Globus pallidus (tissue), 1 donor: ENCODE data around the gene VPS37C.
A peak's percentile ranks its signal among the peaks of the same experiment; 100 is the strongest.
"Not testable (repeated sequence)": the region's sequence is repeated elsewhere in the genome, so short reads cannot be mapped to it uniquely, and the experiment has no call there.

ENCODE experiments used
- DNase-seq: peaks from one replicate; pipeline ENCODE4 v3.0.0-alpha.2; 2015; ENCODE audit warnings: low spot score

VPS37C gene

DNA sequence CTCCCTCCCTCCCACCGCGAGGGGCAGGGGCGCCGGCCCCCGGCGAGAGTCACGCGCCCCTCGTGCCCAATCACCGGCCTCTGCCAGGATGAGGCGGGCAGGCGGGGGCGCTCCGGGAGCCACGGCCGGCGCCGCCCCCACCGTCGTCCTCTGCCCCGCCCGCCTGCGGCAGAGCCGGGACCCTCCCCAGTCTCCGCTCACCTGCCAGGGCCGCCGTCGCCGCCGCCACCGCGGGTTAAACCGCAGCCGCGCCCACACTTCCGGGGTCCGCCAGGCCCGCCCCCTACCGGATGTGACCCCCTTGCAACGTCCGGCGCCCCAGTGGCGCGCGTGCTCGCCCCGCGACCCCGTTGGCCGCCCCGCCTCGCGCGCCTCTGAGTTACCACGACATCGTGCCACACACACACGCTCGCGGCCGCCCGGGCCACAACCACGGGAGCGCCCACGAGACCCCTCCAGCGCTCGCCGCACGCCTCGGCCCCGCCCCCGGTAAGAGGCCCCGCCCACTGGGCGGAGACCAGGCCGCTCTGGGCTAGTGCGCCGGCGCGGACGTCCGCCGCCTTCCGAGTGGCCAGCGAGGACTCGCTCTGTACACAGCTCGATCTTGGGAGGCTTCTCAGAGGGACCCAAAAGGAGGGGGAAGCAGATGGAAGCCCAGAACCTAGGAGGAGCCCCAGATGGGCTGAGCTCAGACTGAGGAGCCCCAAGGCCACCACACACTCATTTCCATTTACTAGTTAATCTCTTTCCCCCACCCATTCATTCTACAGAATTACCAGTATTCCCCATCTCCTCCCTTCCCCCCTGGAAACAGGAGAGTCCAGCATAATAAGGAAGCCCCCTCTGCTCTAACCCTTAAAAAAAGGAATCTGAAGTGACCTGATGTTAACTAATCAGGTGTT is at the start of gene VPS37C:
Gene VPS37C, minus strand, starts transcription at position 237 of the 902 bp plus-strand sequence. CDS start 22,597 bp downstream, outside the sequence.
- DNase-seq: peak; percentile 86

DNA sequence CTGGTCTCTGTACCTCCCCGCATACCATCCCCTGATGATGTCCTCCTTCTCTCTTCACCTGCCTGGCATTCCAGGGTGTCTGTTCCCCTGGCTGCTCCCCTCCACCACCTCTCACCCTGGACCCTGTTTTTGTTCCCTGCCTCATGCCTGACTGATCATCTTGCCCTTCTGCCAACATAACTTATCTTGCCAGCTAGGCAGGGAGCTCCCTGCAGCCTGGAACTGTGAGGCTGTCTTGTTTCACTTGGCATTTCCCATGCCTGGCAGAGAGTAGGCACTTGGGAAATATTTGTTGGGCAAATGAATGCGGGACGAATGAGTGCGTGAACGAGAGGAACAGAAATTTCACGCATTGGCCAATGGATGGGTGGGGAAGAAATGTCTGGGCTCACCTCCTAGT is 49.4 kb upstream of the VPS37C start:
- DNase-seq: not testable (repeated sequence)

DNA sequence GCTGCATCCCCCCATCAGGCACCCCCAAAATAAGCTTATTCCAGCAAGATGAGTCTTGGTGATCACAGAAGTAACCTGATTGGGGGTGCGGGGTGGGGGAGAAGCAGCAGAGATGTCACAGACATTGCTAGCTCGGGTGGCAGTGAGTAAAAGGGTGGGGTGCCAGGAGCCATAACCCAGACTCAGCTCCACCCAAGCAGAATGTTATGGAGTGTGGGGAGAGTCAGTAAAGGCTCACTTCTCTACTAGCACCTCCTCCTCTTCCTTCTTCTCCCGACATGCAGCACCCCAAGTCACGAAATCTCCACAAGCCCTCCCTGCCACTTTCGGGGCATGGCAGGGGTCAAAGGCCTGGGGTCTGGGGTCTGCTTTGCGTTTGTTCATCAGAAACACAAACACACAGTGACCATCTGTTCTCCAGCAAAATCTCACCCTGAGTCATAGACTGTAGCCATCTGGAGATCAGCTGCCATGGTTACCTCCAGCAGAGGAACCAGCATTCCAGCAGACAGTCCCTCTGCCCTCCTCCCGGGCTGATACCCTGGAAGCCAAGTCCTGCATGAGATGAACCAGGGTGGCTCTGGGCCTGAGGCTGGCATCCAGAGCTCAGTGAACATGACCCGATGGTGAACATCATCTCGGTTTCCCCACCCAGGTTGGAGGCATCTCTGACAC is 46.5 kb upstream of the VPS37C start:
- not testable (repeated sequence) for DNase-seq

DNA sequence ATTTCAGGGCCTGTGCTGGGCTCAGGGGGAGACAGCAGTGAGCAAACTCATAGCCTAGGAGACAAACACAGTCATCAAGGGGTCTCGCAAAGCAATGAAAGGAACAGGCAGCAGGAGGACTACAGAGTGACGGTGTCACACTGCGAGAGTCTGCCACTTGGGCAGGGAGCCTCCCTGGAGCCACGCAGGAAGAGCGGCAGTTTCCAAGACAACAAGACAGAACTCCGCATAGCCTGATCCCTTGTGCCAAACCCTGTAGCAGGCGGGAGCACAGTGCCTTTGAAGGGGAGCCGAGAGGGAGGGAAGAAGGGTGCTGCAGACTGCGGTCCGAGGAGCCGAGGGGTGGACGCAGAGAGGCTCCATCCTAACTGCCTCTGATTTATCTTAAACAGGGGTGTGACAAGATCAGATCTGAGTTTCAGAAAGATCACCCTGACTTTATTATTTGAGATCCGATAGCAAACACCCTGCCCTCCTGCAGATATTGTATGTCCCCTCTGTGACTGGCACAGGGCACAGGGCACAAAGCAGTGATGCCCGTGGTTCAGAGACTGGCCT is 43.4 kb upstream of the VPS37C start:
- DNase-seq: not testable (repeated sequence)

DNA sequence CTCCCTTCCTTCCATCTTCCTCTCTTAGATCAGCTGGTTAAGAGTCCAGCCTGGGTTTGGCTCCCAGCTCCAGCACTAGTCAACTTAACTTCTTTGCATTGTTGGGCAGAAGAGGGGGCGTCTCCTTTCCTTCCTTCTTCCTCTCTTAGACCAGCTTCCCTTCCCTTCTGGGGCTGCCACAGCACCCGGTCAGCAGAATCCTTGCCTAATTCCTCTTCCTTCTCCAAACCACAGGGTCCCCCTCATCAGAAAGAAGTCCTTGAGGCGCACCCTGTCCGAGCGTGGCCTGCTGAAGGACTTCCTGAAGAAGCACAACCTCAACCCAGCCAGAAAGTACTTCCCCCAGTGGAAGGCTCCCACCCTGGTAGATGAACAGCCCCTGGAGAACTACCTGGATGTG is 42.6 kb upstream of the VPS37C start:
- DNase-seq: not testable (repeated sequence)

DNA sequence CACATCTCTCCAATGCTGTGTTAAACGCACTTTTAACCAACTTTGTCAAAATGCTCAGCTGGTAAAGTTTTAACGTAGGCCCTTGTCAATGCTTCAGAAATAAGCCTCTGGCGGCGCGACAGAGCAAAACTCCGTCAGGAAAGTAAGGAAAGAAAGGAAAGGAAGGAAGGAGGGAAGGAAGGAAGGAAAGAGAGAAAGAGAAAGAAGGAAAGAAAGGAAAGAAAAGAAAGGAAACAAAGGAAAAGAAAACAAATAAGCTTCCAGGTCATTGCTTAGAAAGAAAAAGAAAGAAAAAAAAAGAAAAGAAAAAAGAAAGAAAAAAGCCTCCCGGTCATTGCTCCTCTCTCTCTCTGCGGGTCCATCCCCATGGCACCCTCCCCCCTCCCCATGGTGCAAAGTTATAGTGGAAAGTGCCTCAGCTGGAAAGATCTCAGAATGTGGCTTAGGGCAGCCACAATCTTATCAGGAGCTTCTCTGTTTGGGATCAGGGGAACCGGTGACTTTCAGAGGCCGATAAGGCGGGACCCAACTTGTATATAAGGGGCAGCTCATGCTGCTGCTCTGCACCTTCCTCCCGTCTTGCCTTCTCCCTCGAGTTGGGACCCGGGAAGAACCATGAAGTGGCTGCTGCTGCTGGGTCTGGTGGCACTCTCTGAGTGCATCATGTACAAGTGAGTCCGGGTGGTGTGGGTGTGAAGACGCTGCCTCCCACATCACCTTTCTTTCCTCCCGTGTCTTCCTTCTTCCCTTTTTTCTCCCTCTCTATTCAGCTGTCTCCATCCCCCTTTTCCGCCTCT is 41.9 kb upstream of the VPS37C start, which contains the start of gene PGA3:
Gene PGA3, plus strand, starts transcription at position 566 of the 797 bp plus-strand sequence. Its CDS starts 50 bp downstream, at position 616.
- DNase-seq: not testable (repeated sequence)

DNA sequence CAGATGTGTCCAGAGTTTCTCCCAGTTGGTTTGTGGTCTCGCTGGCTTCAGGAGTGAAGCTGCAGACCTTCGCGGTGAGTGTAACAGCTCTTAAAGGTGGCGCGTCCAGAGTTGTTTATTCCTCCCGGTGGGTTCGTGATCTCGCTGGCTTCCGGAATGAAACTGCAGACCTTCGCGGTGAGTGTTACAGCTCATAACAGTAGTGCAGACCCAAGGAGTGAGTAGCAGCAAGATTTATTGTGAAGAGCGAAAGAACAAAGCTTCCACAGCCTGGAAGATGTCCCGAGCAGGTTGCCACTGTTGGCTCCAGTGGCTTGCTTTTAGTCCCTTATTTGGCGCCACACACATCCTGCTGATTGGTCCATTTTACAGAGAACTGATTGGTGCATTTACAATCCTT is 40.2 kb upstream of the VPS37C start:
- DNase-seq: no peak

DNA sequence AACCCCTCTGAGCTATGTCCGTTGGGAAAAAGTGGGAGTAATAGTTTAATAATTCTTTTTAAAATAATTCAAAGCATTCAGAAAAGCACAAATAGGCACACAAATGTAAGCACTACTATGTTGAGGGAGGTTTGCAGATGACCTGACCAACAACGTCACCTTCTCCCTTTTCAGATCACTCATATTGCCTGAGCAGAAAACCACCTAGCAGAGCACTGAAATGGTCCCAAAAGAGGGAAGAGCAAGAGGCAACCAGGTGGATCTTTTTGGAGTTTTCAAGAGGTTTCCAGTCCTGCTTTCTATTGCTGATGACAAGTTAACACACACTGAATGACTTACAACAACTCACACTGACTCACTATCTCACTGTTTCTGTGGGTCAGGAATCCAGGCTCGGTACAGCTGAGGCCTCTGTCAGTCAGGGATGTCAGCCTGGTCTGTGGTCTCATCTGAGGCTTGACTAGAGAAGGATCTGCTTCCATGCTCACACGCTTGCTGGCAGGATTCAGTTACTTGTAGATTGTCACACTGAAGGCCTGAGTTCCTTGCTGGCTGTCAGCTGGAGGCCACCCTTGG is 37.8 kb upstream of the VPS37C start:
- no peak for DNase-seq

DNA sequence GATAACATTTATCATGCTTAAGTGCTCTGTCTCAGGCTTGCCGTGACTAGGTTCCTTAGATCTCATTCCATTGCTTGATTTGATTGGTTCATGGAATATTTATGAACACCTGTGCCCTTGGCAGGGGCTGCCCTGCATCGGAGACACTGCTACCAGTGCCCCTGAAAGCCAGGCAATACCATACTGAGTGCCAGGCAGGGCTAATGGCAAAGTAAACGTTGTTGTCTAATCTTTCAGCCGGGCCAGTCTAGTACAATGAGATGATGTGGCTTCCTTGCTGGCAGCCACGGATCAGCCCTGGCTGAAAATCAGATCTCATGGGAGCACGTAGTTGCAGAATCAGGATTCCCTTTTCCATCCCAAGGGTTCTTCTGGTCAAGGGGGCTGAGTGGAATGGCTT is 37.1 kb upstream of the VPS37C start:
- DNase-seq: no peak

DNA sequence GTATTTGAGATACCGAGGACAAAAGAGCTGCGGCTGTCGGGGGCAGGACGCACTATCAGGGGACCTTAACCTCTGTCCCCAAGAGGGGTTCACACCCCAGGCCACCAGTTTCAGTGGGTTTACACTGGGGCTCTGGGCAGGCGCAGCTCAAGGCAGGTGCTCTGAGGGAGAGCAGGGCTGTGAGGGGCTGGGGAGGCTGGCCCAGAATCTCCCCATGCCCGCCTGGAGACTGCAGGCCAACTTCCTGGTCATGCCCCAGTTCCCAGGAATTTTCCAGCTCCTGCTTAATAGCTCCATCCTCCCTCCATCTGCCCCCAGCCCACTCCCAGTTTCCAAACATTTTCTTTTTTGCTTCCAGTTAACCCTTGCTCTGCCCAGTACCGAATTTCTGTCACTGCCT is 34.5 kb upstream of the VPS37C start:
- DNase-seq: no peak

DNA sequence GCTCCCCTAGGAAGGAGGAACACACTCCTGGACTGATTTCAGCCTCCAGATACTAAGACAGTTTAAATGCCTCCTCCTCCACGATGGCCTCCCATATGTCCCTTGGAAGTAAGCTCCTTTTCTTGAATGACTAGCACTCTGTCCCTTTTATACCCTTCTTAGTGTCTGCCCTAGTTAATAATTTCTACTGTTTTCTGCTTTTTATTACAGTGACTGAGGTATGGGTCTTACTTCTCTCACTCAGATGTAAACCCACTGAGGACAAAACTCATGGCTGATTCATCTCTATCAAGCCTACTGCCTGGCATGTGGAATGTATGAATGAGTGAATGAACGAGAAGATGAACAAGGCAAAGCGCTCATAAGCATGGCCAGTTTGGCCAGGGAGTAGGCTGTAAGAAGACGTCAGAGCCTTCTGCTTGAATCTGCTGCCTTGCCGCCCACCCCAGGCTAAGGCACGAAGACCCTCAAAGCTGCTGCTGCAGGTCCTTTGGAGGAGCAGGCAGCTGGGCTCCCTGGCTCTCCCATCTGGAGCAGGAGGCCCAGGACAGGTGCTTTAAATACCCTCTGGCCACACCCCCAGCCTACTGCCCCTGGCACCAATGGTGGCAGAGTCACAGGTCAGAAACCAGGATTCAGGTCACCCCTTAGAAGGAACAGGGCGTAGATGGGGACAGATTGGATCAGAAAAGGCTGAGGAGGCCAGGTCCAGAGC is 33.9 kb upstream of the VPS37C start:
- DNase-seq: no peak

DNA sequence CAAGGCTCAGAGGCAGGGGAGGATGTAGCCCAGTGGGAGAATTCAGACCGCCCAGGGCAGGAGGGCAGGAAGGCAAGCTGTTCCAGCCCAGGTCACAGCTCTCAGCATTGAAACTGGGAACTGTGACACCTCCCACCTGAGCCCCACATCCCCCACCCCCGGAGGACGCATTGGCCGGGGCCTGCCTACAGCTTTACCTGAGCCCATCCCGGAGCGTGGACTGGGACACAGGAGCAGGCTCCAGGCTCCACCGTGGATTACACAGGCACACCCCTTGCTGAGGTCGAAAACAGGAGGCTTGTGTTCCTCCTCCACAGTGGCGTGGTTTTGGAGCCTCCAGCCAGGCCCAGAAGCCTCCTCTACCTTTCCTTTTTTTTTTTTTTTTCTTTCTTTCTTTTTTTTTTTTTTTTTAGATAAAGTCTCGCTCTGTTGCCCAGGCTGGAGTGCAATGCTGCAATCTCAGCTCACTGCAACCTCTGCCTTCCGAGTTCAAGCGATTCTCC is 33.0 kb upstream of the VPS37C start:
- no peak for DNase-seq

DNA sequence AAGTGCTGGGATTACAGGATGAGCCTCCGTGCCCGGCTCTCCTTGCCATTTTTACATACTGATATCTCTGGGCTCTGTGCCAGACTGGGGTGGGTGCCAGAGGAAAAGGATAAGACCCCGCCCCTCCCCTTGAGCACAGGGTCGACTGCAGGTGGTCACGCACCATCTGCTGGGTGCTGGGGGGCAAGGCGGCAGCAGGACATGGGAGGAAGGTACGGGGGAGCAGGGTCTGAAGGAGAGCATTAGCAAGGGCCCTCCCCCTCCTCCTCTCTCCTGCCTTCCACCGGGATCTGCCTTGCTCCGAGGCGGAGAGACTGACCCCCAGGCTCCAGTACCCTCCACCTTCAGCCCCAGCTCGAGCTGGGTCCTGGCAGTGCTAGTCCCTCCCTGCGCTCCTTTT is 32.4 kb upstream of the VPS37C start:
- no peak for DNase-seq

DNA sequence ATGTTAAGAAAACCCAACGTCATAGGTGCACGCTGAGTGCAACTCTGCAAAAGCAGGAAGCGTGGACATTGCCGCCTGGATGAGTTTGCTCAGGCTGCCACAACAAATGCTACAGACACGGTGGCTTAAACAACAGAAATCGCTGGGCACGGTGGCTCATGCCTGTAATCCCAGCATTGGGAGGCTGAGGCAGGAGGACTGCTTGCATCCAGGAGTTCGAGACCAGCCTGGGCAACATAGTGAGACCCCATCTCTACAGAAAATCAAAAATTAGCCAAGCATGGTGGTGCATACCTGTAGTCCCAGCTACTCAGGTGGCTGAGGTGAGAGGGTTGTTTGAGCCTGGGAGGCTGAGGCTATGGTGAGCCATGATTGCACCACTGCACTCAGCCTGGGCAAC is 28.7 kb upstream of the VPS37C start:
- no peak for DNase-seq

DNA sequence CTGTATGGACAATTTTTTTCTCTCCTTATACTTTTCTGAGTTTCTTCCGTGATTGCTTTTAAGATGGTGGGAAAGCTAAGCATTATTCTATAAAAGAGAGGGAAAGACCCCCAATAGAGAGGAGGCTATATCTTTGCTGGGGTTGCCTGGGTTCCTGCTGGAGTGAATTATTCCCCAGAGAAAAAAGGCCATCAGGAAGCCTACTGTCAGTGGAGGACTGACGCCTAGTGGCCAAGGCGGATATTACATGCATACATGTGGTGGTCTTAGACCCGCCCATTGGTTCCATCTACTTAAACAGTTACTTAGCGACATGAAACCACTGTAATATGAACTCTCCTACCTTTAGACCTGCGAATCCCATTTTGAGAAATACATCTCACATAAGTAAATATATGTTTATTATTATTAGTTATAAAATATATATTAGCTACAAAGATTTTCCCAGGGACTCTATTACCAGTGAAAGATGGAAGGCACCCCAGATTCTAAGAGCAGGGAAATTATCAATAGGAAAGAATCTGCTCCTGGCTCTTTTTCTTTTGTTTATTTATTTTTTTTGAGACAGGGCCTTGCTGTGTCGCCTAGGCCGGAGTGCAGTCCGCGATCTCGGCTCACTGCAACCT is 26.4 kb upstream of the VPS37C start:
- peak; percentile 49 for DNase-seq

DNA sequence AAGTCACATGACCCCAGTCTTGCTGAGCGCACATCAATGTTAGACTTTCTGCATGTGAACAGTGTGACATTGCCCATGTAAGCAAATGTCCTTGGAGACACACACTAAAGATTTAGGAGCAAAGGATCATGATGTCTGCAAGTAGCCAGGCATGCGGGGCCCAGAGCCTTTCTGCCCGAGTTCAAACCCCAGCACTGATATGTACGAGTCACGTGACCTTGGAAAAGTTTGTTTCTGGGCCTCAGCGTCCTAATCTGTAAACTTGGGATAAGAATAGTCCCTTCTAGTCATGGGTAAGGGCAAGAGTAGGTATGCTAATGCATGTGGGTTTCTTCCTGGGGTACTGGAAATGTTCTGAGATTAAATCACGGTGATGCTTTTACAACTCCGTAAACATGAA is 25.3 kb upstream of the VPS37C start:
- DNase-seq: no peak

DNA sequence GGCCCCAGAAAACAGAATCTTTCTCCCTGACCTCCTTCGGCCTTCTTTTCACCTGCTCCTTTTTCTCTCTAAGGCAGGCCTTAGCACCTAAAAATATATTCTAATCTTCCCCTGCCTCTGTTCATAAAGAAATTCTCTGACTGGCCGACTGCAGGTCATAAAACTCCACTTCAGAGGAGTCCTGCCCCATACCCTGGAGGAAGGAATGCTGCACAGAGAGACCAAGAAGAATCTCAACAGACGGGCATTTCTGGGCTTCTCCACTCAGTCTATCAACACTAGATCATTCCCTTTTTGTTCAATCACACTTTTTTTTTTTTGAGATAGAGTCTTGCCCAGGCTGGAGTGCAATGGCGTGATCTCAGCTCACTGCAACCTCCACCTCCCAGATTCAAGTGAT is 22.4 kb upstream of the VPS37C start:
- DNase-seq: no peak

DNA sequence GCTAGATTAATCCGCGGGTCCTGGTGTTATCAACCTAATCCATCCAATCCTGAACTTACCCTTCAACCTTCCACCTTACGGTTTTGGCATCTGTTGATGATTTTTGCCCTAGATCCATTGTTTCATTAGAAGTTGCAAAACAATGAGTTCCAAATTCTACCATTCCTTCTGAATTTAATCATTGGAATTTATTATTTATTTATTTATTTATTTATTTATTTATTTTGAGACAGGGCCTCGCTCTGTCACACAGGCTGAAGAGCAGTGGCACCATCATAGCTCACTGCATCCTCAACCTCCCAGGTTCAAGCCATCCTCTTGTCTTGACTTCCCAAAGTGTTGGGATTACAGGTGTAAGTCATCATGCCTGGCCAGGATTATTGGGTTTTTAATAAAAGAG is 20.3 kb upstream of the VPS37C start:
- DNase-seq: no peak

DNA sequence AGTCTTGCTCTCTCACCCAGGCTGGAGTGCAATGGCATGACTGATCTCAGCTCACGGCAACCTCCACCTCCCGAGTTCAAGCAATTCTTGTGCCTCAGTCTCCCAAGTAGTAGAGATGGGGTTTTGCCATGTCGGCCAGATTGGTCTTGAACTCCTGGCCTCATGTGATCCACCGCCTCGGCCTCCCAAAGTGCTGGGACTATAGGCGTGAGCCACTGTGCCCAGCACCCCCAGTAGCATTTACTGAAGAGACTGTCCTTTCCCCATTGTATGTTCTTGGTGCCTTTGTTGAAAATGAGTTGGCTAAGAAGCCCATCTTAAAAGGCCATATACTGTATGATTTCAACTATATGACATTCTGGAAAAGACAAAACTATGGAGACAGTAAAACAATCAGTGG is 19.0 kb upstream of the VPS37C start:
- DNase-seq: not testable (repeated sequence)

DNA sequence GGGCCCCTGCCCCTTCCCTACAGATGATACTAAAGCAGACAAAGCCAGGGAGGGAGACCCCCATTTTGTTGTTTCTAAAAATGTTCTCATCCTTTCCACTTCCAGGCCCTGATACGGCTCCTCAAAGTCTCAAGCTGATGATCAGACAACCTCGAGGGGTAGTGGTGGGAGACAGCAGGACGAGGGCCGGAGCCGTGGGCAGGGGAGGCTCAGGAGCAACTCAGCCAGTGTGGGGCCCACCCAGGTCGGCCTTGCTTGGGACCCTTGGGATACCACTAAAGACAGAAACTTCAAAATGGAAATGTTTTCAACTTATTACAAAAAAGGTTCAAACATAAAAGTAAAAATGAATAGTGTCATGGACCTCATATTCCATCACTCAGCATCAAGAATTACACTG is 15.2 kb upstream of the VPS37C start:
- no peak for DNase-seq
